Activated naive CD4-positive, alpha-beta T cell treated with anti-CD3 and anti-CD28 coated beads for 36 hours (primary cell): ENCODE measurements around the gene PITPNC1. TPM values are rescaled to one million over a fixed set of nuclear protein-coding genes. Genes with fewer than 3 reads are reported as not detected.
"Not testable (repeated sequence)": the region's sequence is repeated elsewhere in the genome, so short reads cannot be mapped to it uniquely, and the experiment has no call there.

Source experiments
- CTCF ChIA-PET: fragments of 350-600 bp; sonication (Branson Sonifier 250); formaldehyde crosslinking; loops from one replicate; lab custom pipeline; 2021; ENCODE audit warnings: antibody characterized with exemption; lab: Charles Lee
- DNase-seq: peaks from one replicate; pipeline ENCODE4 v3.0.0-alpha.2; 2020
- H3K27ac Mint-ChIP-seq: one replicate; pipeline ENCODE4 v1.8.0; 2021; ENCODE audit warnings: mild to moderate bottlenecking, mixed read lengths
- H3K27me3 Mint-ChIP-seq: one replicate; pipeline ENCODE4 v1.8.0; 2021; ENCODE audit warnings: low read depth, mixed read lengths
- H3K36me3 Mint-ChIP-seq: one replicate; pipeline ENCODE4 v1.8.0; 2021; ENCODE audit warnings: low read depth, mixed read lengths
- H3K4me1 Mint-ChIP-seq: one replicate; pipeline ENCODE4 v1.8.0; 2021; ENCODE audit warnings: low read depth, mixed read lengths
- H3K4me3 Mint-ChIP-seq: one replicate; pipeline ENCODE4 v1.8.0; 2021; ENCODE audit warnings: mild to moderate bottlenecking, moderate library complexity, mixed read lengths
- H3K9me3 Mint-ChIP-seq: one replicate; pipeline ENCODE4 v1.8.0; 2021; ENCODE audit warnings: mixed read lengths
- intact Hi-C: fragments of 100-400 bp; cut with micrococcal nuclease; formaldehyde crosslinking; loops from one replicate; pipeline ENCODE4 v1.15.1; 2023
- microRNA-seq: library from miRNA; unstranded; fragments of <30 nt; microRNA quantifications from one replicate; pipeline ENCODE4 v1.2.0, GENCODE V29; 2022; ENCODE audit warnings: borderline microRNAs expressed, borderline replicate concordance
- total RNA-seq, 2 experiments: library from RNA; stranded (reverse); gene quantifications; one replicate each; pipeline ENCODE4 v1.2.3, GENCODE V29; 2021

The PITPNC1 gene
- total RNA-seq, 2 experiments from 2014 or later: 58.7 to 60.0 TPM

- CTCF ChIA-PET: not testable (repeated sequence)
Observed at GRCh38 chr17:67727152-67728039, 350.3 kb downstream of the PITPNC1 start.

GRCh38 chr17:67729903-67730302 is 352.8 kb downstream of the PITPNC1 start:
- Mint-ChIP-seq H3K4me1 (peaks cover 35% of the 10 kb centered on the region), H3K4me3 (no peak overlapping the region), H3K9me3 (no peaks in the 10 kb centered on the region), H3K36me3 (peaks cover 61% of the 10 kb centered on the region), H3K27ac (no peak overlapping the region), H3K27me3 (no peaks in the 10 kb centered on the region)
- CTCF ChIA-PET: interaction anchor here (0.7 kb wide), 1 partner anchor 419 kb away, joined by 3 read pairs; no protein-coding TSS in a partner anchor
- intact Hi-C loops: no loop called here
- no peak for DNase-seq

More at GRCh38 chr17:67727152-67728039, 350.3 kb downstream of the PITPNC1 start:
- H3K4me3 Mint-ChIP-seq, DNase-seq, H3K9me3 Mint-ChIP-seq, intact Hi-C loops, H3K27me3 Mint-ChIP-seq, H3K27ac Mint-ChIP-seq: not testable (repeated sequence)
- Mint-ChIP-seq H3K36me3 (peaks cover 51% of the 10 kb centered on the region), H3K4me1 (peaks cover 30% of the 10 kb centered on the region)

GRCh38 chr17:67730731-67731130 is 353.6 kb downstream of the PITPNC1 start:
- intact Hi-C loops: no loop called here
- Mint-ChIP-seq H3K27me3 (no peaks in the 10 kb centered on the region), H3K4me1 (peaks cover 28% of the 10 kb centered on the region), H3K9me3 (no peaks in the 10 kb centered on the region), H3K36me3 (peaks cover 53% of the 10 kb centered on the region), H3K4me3 (no peak overlapping the region), H3K27ac (peak overlapping the region; percentile 21)
- no peak for DNase-seq
- CTCF ChIA-PET: no interaction called here

GRCh38 chr17:67733449-67733848 is 356.4 kb downstream of the PITPNC1 start:
- CTCF ChIA-PET: interaction anchor here (0.6 kb wide), 1 partner anchor 423 kb away, joined by 5 read pairs; no protein-coding TSS in a partner anchor
- peaks cover 58% of the 10 kb centered on the region for H3K36me3 Mint-ChIP-seq
- H3K4me3 Mint-ChIP-seq: no peak overlapping the region
- no peaks in the 10 kb centered on the region for H3K27me3 Mint-ChIP-seq
- H3K4me1 Mint-ChIP-seq: peaks cover 26% of the 10 kb centered on the region
- intact Hi-C loops: no loop called here
- no peaks in the 10 kb centered on the region for H3K9me3 Mint-ChIP-seq
- no peak for DNase-seq
- peak overlapping the region; percentile 6 for H3K27ac Mint-ChIP-seq

- no peak overlapping the region for H3K27ac Mint-ChIP-seq
- no peak overlapping the region for H3K4me3 Mint-ChIP-seq
- H3K9me3 Mint-ChIP-seq: no peaks in the 10 kb centered on the region
- H3K36me3 Mint-ChIP-seq: peaks cover 39% of the 10 kb centered on the region
- CTCF ChIA-PET: no interaction called here
- intact Hi-C loops: no loop called here
- peaks cover 17% of the 10 kb centered on the region for H3K4me1 Mint-ChIP-seq
- H3K27me3 Mint-ChIP-seq: no peaks in the 10 kb centered on the region
- DNase-seq: no peak
Observed at GRCh38 chr17:67737145-67737544, 360.1 kb downstream of the PITPNC1 start.

GRCh38 chr17:67742025-67742424 is 364.9 kb downstream of the PITPNC1 start:
- CTCF ChIA-PET: interaction anchor here (2.5 kb wide), 1 partner anchor 24 kb away, joined by 11 read pairs; the partner anchor contains the start of gene NOL11
- Mint-ChIP-seq H3K27me3 (no peaks in the 10 kb centered on the region), H3K4me1 (no peaks in the 10 kb centered on the region), H3K4me3 (no peak overlapping the region), H3K27ac (no peak overlapping the region), H3K9me3 (no peaks in the 10 kb centered on the region), H3K36me3 (peaks cover 25% of the 10 kb centered on the region)
- no peak for DNase-seq
- intact Hi-C loops: no loop called here

Small RNA genes lying within 50 kb of the gene (microRNA-seq; reads per million reads assigned to microRNA genes)
- not detected for gene MIR548AA2
- not detected for gene MIR548D2

Other genes starting within 250 kb of the PITPNC1 start
- gene HELZ, start 132.1 kb upstream of the PITPNC1 start, total RNA-seq: 10 to 100 TPM; 34.7 to 39.5 TPM
- gene PSMD12, start 10.7 kb upstream of the PITPNC1 start, total RNA-seq: 10 to 100 TPM; 67.8 to 70.7 TPM